NCI-H2227 (cell line): Measurements from ENCODE around the gene PCDHGC3.

Experiments
- DNase-seq: peaks from one replicate; lab custom pipeline; 2025; ENCODE audit not compliant: unreplicated experiment; lab: John Stamatoyannopoulos, UW

The PCDHGC3 gene

GRCh38 chr5:141519605-141520565, 44.1 kb downstream of the PCDHGC3 start:
- DNase-seq, result no peak

- DNase-seq, result no peak
These were observed 45.5 kb downstream of the PCDHGC3 start for GRCh38 chr5:141521244-141521781.

- DNase-seq, result no peak
These were observed 46.5 kb downstream of the PCDHGC3 start for GRCh38 chr5:141522301-141522700.

- no peak for DNase-seq
These were observed 48.2 kb downstream of the PCDHGC3 start for GRCh38 chr5:141523991-141524390.

- peak; percentile 95 for DNase-seq
These were observed 49.1 kb downstream of the PCDHGC3 start for GRCh38 chr5:141524604-141525597.

- no peak for DNase-seq
These were observed 49.9 kb downstream of the PCDHGC3 start for GRCh38 chr5:141525653-141526052.

- no peak for DNase-seq
These were observed 51.7 kb downstream of the PCDHGC3 start for GRCh38 chr5:141527426-141527825.
